ENCODE measurements around the gene HSPA1B.

- no peak for TF ChIP-seq CTCF (conservative IDR thresholded peaks at IDR 0.05; ENCODE audit: low read depth, low read length)
- no peak for TF ChIP-seq EZH2 (IDR thresholded peaks at IDR 0.05; ENCODE audit: low read length, unreplicated experiment)
Measured at GRCh38 chr6:31811645-31812044, 15.9 kb upstream of the HSPA1B start.

Measured in PC-3 (cell line).